GM18511 (cell line): ENCODE data around the gene NGRN.
"Not testable (repeated sequence)": the region's sequence is repeated elsewhere in the genome, so short reads cannot be mapped to it uniquely, and the experiment has no call there.

Experiments used
- ATAC-seq: cut with Tn5 transposase; IDR thresholded peaks from one replicate; pipeline ENCODE4 v1.9.1; 2021; ENCODE audit warnings: mild to moderate bottlenecking, moderate library complexity; ENCODE audit not compliant: unreplicated experiment

NGRN gene

GRCh38 chr15:90281637-90282036 lies 16.2 kb downstream of the NGRN start:
- ATAC-seq: not testable (repeated sequence)

GRCh38 chr15:90286678-90287077 lies 21.2 kb downstream of the NGRN start:
- ATAC-seq: no peak

- ATAC-seq: no peak
Observed at GRCh38 chr15:90287101-90287500, 21.6 kb downstream of the NGRN start.

- ATAC-seq: no peak
Observed at GRCh38 chr15:90287946-90288345, 22.5 kb downstream of the NGRN start.

GRCh38 chr15:90291679-90292356 lies 26.3 kb downstream of the NGRN start:
- ATAC-seq: no peak

- ATAC-seq: not testable (repeated sequence)
Observed at GRCh38 chr15:90293040-90293810, 27.8 kb downstream of the NGRN start.

- no peak for ATAC-seq
Observed at GRCh38 chr15:90294159-90294558, 28.7 kb downstream of the NGRN start.

GRCh38 chr15:90294601-90295269 lies 29.3 kb downstream of the NGRN start:
- no peak for ATAC-seq

- ATAC-seq: no peak
Observed at GRCh38 chr15:90295270-90295648, 29.8 kb downstream of the NGRN start.

- ATAC-seq: not testable (repeated sequence)
Observed at GRCh38 chr15:90296316-90296884, 30.9 kb downstream of the NGRN start.

GRCh38 chr15:90297021-90297420 lies 31.5 kb downstream of the NGRN start:
- no peak for ATAC-seq

- ATAC-seq: no peak
Observed at GRCh38 chr15:90300541-90300940, 35.1 kb downstream of the NGRN start.

GRCh38 chr15:90300988-90301706 lies 35.7 kb downstream of the NGRN start:
- no peak for ATAC-seq

- ATAC-seq: no peak
Observed at GRCh38 chr15:90301707-90302300, 36.3 kb downstream of the NGRN start.

- not testable (repeated sequence) for ATAC-seq
Observed at GRCh38 chr15:90305355-90305754, 39.9 kb downstream of the NGRN start.

GRCh38 chr15:90305932-90306331 lies 40.5 kb downstream of the NGRN start:
- ATAC-seq: no peak

- ATAC-seq: peak; percentile 83
Observed at GRCh38 chr15:90306560-90306959, 41.1 kb downstream of the NGRN start.

- ATAC-seq: no peak
Observed at GRCh38 chr15:90307661-90308060, 42.2 kb downstream of the NGRN start.

GRCh38 chr15:90309020-90309419 lies 43.5 kb downstream of the NGRN start:
- no peak for ATAC-seq

- no peak for ATAC-seq
Observed at GRCh38 chr15:90315278-90315982, 50.0 kb downstream of the NGRN start.
